ENCODE results near the gene RBM14. TPM values are rescaled to one million over a fixed set of nuclear protein-coding genes. Genes with fewer than 3 reads are reported as not detected.

The RBM14 gene
- total and polyA plus RNA-seq, 2 donors (not counting 1 experiment from before 2014, with no cell fraction given), result 13.2 to 27.6 TPM

- H3K4me2 ChIP-seq (ENCODE audit: extremely low read depth, insufficient read depth, low read length), result no peak overlapping the region
- H2AFZ ChIP-seq (ENCODE audit: low read length), result no peak overlapping the region
- no peaks in the 10 kb centered on the region for H3K27me3 ChIP-seq (ENCODE audit: control insufficient read depth, insufficient read depth, low read length)
- peaks cover 44% of the 10 kb centered on the region for H3K36me3 ChIP-seq (ENCODE audit: control insufficient read depth, insufficient read depth, low read length)
- H4K20me1 ChIP-seq (ENCODE audit: control insufficient read depth, extremely low read depth, insufficient read depth, low read length), result no peaks in the 10 kb centered on the region
- H3K79me2 ChIP-seq (ENCODE audit: control insufficient read depth, insufficient read depth, low read length), result peaks cover 99% of the 10 kb centered on the region
- DNase-seq (ENCODE audit: low read depth in 2 of 2), result no peak
- H3K27ac ChIP-seq (ENCODE audit: insufficient read depth, low read length), result no peak overlapping the region
- H3K4me3 ChIP-seq (replicated peaks in 1 of 4; ENCODE audit: control extremely low read depth in 1 of 4, insufficient read depth in 1 of 4, low read depth in 3 of 4, low read length in 4 of 4), result no peak overlapping the region
- no peaks in the 10 kb centered on the region for H3K9me3 ChIP-seq (ENCODE audit: control insufficient read depth, insufficient read depth, low read depth, low read length)
- H3K9ac ChIP-seq (ENCODE audit: insufficient read depth, low read length), result no peak overlapping the region
- H3K4me1 ChIP-seq (ENCODE audit: control insufficient read depth, extremely low read depth, insufficient read depth, low read length), result no peaks in the 10 kb centered on the region
- TF ChIP-seq EZH2 (IDR thresholded peaks at IDR 0.05; ENCODE audit: low read length, missing control alignments), result no peak
- TF ChIP-seq, protein P1, sequence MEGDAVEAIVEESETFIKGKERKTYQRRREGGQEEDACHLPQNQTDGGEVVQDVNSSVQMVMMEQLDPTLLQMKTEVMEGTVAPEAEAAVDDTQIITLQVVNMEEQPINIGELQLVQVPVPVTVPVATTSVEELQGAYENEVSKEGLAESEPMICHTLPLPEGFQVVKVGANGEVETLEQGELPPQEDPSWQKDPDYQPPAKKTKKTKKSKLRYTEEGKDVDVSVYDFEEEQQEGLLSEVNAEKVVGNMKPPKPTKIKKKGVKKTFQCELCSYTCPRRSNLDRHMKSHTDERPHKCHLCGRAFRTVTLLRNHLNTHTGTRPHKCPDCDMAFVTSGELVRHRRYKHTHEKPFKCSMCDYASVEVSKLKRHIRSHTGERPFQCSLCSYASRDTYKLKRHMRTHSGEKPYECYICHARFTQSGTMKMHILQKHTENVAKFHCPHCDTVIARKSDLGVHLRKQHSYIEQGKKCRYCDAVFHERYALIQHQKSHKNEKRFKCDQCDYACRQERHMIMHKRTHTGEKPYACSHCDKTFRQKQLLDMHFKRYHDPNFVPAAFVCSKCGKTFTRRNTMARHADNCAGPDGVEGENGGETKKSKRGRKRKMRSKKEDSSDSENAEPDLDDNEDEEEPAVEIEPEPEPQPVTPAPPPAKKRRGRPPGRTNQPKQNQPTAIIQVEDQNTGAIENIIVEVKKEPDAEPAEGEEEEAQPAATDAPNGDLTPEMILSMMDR (conservative IDR thresholded peaks at IDR 0.05 in 1 of 2, IDR thresholded peaks at IDR 0.05 in 1 of 2; ENCODE audit: low read depth in 1 of 2, low read length in 2 of 2), result no peak
Measured at GRCh38 chr11:66625041-66625751, 8.8 kb downstream of the RBM14 start.

DNA sequence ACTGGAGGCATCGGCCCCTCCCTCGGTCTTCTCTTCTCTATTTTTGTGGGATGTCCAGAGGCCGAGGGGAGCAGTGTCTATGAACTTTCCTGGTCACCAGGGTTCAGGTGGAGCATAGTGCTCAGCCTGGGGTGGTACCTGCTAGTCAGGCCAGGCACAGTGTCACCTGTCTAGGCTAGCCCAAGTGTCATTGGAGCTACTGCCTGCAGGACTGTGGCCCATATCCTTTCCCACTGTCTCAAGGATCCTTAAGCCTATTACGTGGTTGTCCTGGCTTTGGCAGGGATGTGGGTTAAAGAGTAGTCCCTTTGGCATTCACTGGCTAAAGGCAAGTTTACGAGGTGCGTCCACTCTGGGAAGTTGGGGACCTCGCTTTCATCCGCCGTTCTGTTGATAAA lies 9.3 kb downstream of the RBM14 start:
- Histone ChIP-seq H4K20me1 (ENCODE audit: control insufficient read depth, extremely low read depth, insufficient read depth, low read length) (no peaks in the 10 kb centered on the region), H3K4me2 (ENCODE audit: extremely low read depth, insufficient read depth, low read length) (no peak overlapping the region), H3K36me3 (ENCODE audit: control insufficient read depth, insufficient read depth, low read length) (peaks cover 44% of the 10 kb centered on the region)

GRCh38 chr11:66626382-66626781 lies 10.0 kb downstream of the RBM14 start:
- no peak overlapping the region for H3K4me3 ChIP-seq (replicated peaks in 1 of 4; ENCODE audit: control extremely low read depth in 1 of 4, insufficient read depth in 1 of 4, low read depth in 3 of 4, low read length in 4 of 4)
- no peak overlapping the region for H3K4me2 ChIP-seq (ENCODE audit: extremely low read depth, insufficient read depth, low read length)
- no peaks in the 10 kb centered on the region for H3K4me1 ChIP-seq (ENCODE audit: control insufficient read depth, extremely low read depth, insufficient read depth, low read length)
- H3K79me2 ChIP-seq (ENCODE audit: control insufficient read depth, insufficient read depth, low read length), result peaks cover 98% of the 10 kb centered on the region
- no peaks in the 10 kb centered on the region for H3K27me3 ChIP-seq (ENCODE audit: control insufficient read depth, insufficient read depth, low read length)
- H4K20me1 ChIP-seq (ENCODE audit: control insufficient read depth, extremely low read depth, insufficient read depth, low read length), result no peaks in the 10 kb centered on the region
- no peak overlapping the region for H2AFZ ChIP-seq (ENCODE audit: low read length)
- H3K27ac ChIP-seq (ENCODE audit: insufficient read depth, low read length), result no peak overlapping the region
- no peak overlapping the region for H3K9ac ChIP-seq (ENCODE audit: insufficient read depth, low read length)
- H3K9me3 ChIP-seq (ENCODE audit: control insufficient read depth, insufficient read depth, low read depth, low read length), result no peaks in the 10 kb centered on the region
- peaks cover 44% of the 10 kb centered on the region for H3K36me3 ChIP-seq (ENCODE audit: control insufficient read depth, insufficient read depth, low read length)
- DNase-seq (ENCODE audit: low read depth in 2 of 2), result no peak
- no peak for TF ChIP-seq EZH2 (IDR thresholded peaks at IDR 0.05; ENCODE audit: low read length, missing control alignments)
- TF ChIP-seq, protein P1 (conservative IDR thresholded peaks at IDR 0.05 in 1 of 2, IDR thresholded peaks at IDR 0.05 in 1 of 2; ENCODE audit: low read depth in 1 of 2, low read length in 2 of 2), result no peak

More for the DNA sequence above, 9.3 kb downstream of the RBM14 start:
- Histone ChIP-seq H3K27me3 (ENCODE audit: control insufficient read depth, insufficient read depth, low read length) (no peaks in the 10 kb centered on the region), H3K79me2 (ENCODE audit: control insufficient read depth, insufficient read depth, low read length) (peaks cover 99% of the 10 kb centered on the region), H3K4me3 (replicated peaks in 1 of 4; ENCODE audit: control extremely low read depth in 1 of 4, insufficient read depth in 1 of 4, low read depth in 3 of 4, low read length in 4 of 4) (no peak overlapping the region), H2AFZ (ENCODE audit: low read length) (no peak overlapping the region), H3K27ac (ENCODE audit: insufficient read depth, low read length) (no peak overlapping the region), H3K9me3 (ENCODE audit: control insufficient read depth, insufficient read depth, low read depth, low read length) (no peaks in the 10 kb centered on the region), H3K4me1 (ENCODE audit: control insufficient read depth, extremely low read depth, insufficient read depth, low read length) (no peaks in the 10 kb centered on the region), H3K9ac (ENCODE audit: insufficient read depth, low read length) (no peak overlapping the region)
- DNase-seq (ENCODE audit: low read depth in 2 of 2), result no peak
- TF ChIP-seq, protein P1 (conservative IDR thresholded peaks at IDR 0.05 in 1 of 2, IDR thresholded peaks at IDR 0.05 in 1 of 2; ENCODE audit: low read depth in 1 of 2, low read length in 2 of 2), result no peak
- no peak for TF ChIP-seq EZH2 (IDR thresholded peaks at IDR 0.05; ENCODE audit: low read length, missing control alignments)

Data from fibroblast of lung (primary cell).